GM12878 (cell line): ENCODE data around the gene FFAR2. TPM values are rescaled to one million over a fixed set of nuclear protein-coding genes. Genes with fewer than 3 reads are reported as not detected.

ENCODE experiments used
- BCL3 ChIP-seq: IDR thresholded peaks from 2 replicates; pipeline ENCODE4 v1.6.1; 2011; ENCODE audit warnings: borderline replicate concordance, low read depth, mild to moderate bottlenecking, moderate library complexity, low read length; ENCODE audit not compliant: insufficient read depth, poor library complexity, severe bottlenecking
- CHD2 ChIP-seq: IDR thresholded peaks from 2 replicates; pipeline ENCODE4 v1.6.1; 2011; ENCODE audit warnings: low read depth, low read length, improper control_type of control experiment, borderline replicate concordance
- CREM ChIP-seq: IDR thresholded peaks from 2 replicates; pipeline ENCODE4 v1.6.1; 2014; ENCODE audit warnings: antibody characterized with exemption, low read depth
- EGR1 ChIP-seq, 2 experiments: IDR thresholded peaks; 1 replicate in 1 of 2; 2 replicates in 1 of 2; pipeline ENCODE4 v1.6.1; 2011 to 2012; ENCODE audit warnings: low read depth in 2 of 2, low read length in 2 of 2, borderline replicate concordance in 1 of 2, mild to moderate bottlenecking in 1 of 2, moderate library complexity in 1 of 2
- FOS ChIP-seq: IDR thresholded peaks from 3 replicates; pipeline ENCODE4 v1.6.1; 2011; ENCODE audit warnings: borderline replicate concordance; ENCODE audit not compliant: insufficient read length; ENCODE audit errors: extremely low read depth
- HDAC2 ChIP-seq: fragments of 200-600 bp; sonication (generic); IDR thresholded peaks from 2 replicates; pipeline ENCODE4 v1.6.1; 2017
- HDAC6 ChIP-seq: fragments of 200-600 bp; sonication (generic); IDR thresholded peaks from one replicate; pipeline ENCODE4 v1.8.0; 2017; ENCODE audit warnings: antibody characterized with exemption; ENCODE audit not compliant: unreplicated experiment
- JUND ChIP-seq: IDR thresholded peaks from 2 replicates; pipeline ENCODE4 v1.6.1; 2012; ENCODE audit warnings: low read depth, mild to moderate bottlenecking, low read length, improper control_type of control experiment, moderate library complexity
- KDM1A ChIP-seq: fragments of 200-600 bp; sonication (generic); IDR thresholded peaks from 2 replicates; pipeline ENCODE4 v1.6.1; 2016; ENCODE audit warnings: borderline replicate concordance
- KLF5 ChIP-seq: fragments of 450-650 bp; IDR thresholded peaks from 2 replicates; pipeline ENCODE4 v1.6.1; 2014; ENCODE audit warnings: mild to moderate bottlenecking; ENCODE audit not compliant: partially characterized antibody
- MTA2 ChIP-seq: fragments of 450-650 bp; IDR thresholded peaks from 2 replicates; pipeline ENCODE4 v1.6.1; 2016; ENCODE audit warnings: low read depth, mild to moderate bottlenecking, moderate library complexity
- NFYA ChIP-seq: IDR thresholded peaks from 2 replicates; pipeline ENCODE4 v1.6.1; 2011; ENCODE audit warnings: low read depth, mild to moderate bottlenecking, low read length, improper control_type of control experiment, borderline replicate concordance
- PAX8 ChIP-seq: fragments of 450-650 bp; IDR thresholded peaks from 2 replicates; pipeline ENCODE4 v1.6.1; 2017; ENCODE audit warnings: mild to moderate bottlenecking, moderate library complexity
- RELB ChIP-seq: fragments of 450-650 bp; IDR thresholded peaks from 2 replicates; pipeline ENCODE4 v1.6.1; 2017; ENCODE audit warnings: low read depth, mild to moderate bottlenecking, moderate library complexity
- SMARCA5 ChIP-seq: fragments of 450-650 bp; IDR thresholded peaks from 2 replicates; pipeline ENCODE4 v1.6.1; 2017; ENCODE audit warnings: mild to moderate bottlenecking
- SREBF2 ChIP-seq: IDR thresholded peaks from 2 replicates; pipeline ENCODE4 v1.6.1; 2012; ENCODE audit warnings: mild to moderate bottlenecking, low read length
- SRF ChIP-seq, 2 experiments: IDR thresholded peaks; 2 replicates each; pipeline ENCODE4 v1.6.1; 2011; ENCODE audit warnings: low read depth in 2 of 2, low read length in 2 of 2, mild to moderate bottlenecking in 1 of 2, moderate library complexity in 1 of 2
- ZZZ3 ChIP-seq: IDR thresholded peaks from 2 replicates; pipeline ENCODE4 v1.6.1; 2011; ENCODE audit warnings: low read depth; ENCODE audit not compliant: control insufficient read depth, insufficient read length
- polyA plus RNA-seq, 11 experiments: library from polyadenylated mRNA; depleted of rRNA in 4 of 11; unstranded in 6 of 11; stranded (reverse) in 5 of 11; fragments of >200 nt; fragmentation: Nextera tagmentation in 4 of 11; fragmentation: Illumina TruSeq in 1 of 11; extraction: Ambion mirVana in 4 of 11; extraction: Trizol in 1 of 11; gene quantifications; 1 replicate in 1 of 11; 2 replicates in 10 of 11; pipeline versions ENCODE4 v1.2.1 to v1.2.3, GENCODE V29; 2011 to 2016; ENCODE audit warnings: inconsistent platforms in 2 of 11, missing spikeins in 2 of 11, low read depth in 1 of 11
- total RNA-seq, 4 experiments: library from RNA; depleted of rRNA in 3 of 4; stranded (reverse); fragments of >200 nt in 3 of 4; fragmentation: Illumina TruSeq in 1 of 4; extraction: Trizol in 1 of 4; gene quantifications; 2 replicates each; pipeline versions ENCODE4 v1.2.1 to v1.2.3, GENCODE V29; 2013 to 2021
- TF ChIP-seq, protein P1 (sequence below): IDR thresholded peaks from 2 replicates; pipeline ENCODE4 v1.6.1; 2012; ENCODE audit warnings: low read depth, low read length, improper control_type of control experiment
- TF ChIP-seq, protein P2 (sequence below), 3 experiments: IDR thresholded peaks in 2 of 3; conservative IDR thresholded peaks in 1 of 3; 2 replicates each; pipeline ENCODE4 v1.5.1; 2011; ENCODE audit warnings: low read depth in 3 of 3, low read length in 3 of 3, mild to moderate bottlenecking in 3 of 3, control low read depth in 2 of 3, moderate library complexity in 2 of 3, inconsistent platforms in 1 of 3, mixed read lengths in 1 of 3; ENCODE audit not compliant: control insufficient read depth in 2 of 3, insufficient read depth in 1 of 3; ENCODE audit errors: extremely low read depth in 1 of 3
- TF ChIP-seq, protein P3 (sequence below): IDR thresholded peaks from 2 replicates; pipeline ENCODE4 v1.6.1; 2012; ENCODE audit warnings: mild to moderate bottlenecking, low read depth, low read length

FFAR2 gene
- total and polyA plus RNA-seq, 10 of the 15 experiments (the other 5 are each of a cell fraction or from before 2014, with no cell fraction given), result 0.05 to 4.0 (median 2.1) TPM

GRCh38 chr19:35462476-35462953, 14.5 kb downstream of the FFAR2 start (continued):
- peak; percentile 81; the same call in 1 of the 2 replicates for TF ChIP-seq CREM
- peak; percentile 31 for TF ChIP-seq KLF5
- no peak for TF ChIP-seq KDM1A
- TF ChIP-seq, protein P1, sequence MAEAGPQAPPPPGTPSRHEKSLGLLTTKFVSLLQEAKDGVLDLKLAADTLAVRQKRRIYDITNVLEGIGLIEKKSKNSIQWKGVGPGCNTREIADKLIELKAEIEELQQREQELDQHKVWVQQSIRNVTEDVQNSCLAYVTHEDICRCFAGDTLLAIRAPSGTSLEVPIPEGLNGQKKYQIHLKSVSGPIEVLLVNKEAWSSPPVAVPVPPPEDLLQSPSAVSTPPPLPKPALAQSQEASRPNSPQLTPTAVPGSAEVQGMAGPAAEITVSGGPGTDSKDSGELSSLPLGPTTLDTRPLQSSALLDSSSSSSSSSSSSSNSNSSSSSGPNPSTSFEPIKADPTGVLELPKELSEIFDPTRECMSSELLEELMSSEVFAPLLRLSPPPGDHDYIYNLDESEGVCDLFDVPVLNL, result no peak
- no peak for TF ChIP-seq SRF (IDR thresholded peaks at IDR 0.05; ENCODE audit: low read depth in 2 of 2, low read length in 2 of 2)
- 0 out of 3 replicates have a peak, but pooled peaks of 1 of the 2 experiments have one; percentile 43 for TF ChIP-seq EGR1 (IDR thresholded peaks at IDR 0.05; ENCODE audit: borderline replicate concordance in 1 of 2, low read depth in 2 of 2, low read length in 2 of 2)
- no peak for TF ChIP-seq HDAC6
- TF ChIP-seq SMARCA5, result no peak
- TF ChIP-seq, protein P2, sequence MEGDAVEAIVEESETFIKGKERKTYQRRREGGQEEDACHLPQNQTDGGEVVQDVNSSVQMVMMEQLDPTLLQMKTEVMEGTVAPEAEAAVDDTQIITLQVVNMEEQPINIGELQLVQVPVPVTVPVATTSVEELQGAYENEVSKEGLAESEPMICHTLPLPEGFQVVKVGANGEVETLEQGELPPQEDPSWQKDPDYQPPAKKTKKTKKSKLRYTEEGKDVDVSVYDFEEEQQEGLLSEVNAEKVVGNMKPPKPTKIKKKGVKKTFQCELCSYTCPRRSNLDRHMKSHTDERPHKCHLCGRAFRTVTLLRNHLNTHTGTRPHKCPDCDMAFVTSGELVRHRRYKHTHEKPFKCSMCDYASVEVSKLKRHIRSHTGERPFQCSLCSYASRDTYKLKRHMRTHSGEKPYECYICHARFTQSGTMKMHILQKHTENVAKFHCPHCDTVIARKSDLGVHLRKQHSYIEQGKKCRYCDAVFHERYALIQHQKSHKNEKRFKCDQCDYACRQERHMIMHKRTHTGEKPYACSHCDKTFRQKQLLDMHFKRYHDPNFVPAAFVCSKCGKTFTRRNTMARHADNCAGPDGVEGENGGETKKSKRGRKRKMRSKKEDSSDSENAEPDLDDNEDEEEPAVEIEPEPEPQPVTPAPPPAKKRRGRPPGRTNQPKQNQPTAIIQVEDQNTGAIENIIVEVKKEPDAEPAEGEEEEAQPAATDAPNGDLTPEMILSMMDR (IDR thresholded peaks at IDR 0.05 in 2 of 3, conservative IDR thresholded peaks at IDR 0.05 in 1 of 3; ENCODE audit: control insufficient read depth in 2 of 3, extremely low read depth in 1 of 3, insufficient read depth in 1 of 3, low read depth in 3 of 3, low read length in 3 of 3), result peak in 1 of 3 experiments; percentile 42; a peak in 2 of 6 replicates
- TF ChIP-seq, protein P3, sequence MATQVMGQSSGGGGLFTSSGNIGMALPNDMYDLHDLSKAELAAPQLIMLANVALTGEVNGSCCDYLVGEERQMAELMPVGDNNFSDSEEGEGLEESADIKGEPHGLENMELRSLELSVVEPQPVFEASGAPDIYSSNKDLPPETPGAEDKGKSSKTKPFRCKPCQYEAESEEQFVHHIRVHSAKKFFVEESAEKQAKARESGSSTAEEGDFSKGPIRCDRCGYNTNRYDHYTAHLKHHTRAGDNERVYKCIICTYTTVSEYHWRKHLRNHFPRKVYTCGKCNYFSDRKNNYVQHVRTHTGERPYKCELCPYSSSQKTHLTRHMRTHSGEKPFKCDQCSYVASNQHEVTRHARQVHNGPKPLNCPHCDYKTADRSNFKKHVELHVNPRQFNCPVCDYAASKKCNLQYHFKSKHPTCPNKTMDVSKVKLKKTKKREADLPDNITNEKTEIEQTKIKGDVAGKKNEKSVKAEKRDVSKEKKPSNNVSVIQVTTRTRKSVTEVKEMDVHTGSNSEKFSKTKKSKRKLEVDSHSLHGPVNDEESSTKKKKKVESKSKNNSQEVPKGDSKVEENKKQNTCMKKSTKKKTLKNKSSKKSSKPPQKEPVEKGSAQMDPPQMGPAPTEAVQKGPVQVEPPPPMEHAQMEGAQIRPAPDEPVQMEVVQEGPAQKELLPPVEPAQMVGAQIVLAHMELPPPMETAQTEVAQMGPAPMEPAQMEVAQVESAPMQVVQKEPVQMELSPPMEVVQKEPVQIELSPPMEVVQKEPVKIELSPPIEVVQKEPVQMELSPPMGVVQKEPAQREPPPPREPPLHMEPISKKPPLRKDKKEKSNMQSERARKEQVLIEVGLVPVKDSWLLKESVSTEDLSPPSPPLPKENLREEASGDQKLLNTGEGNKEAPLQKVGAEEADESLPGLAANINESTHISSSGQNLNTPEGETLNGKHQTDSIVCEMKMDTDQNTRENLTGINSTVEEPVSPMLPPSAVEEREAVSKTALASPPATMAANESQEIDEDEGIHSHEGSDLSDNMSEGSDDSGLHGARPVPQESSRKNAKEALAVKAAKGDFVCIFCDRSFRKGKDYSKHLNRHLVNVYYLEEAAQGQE, result no peak
- no peak for TF ChIP-seq NFYA
- peak; percentile 97 for TF ChIP-seq MTA2
- TF ChIP-seq FOS, result no peak
- TF ChIP-seq JUND, result 0 out of 2 replicates have a peak, but pooled peaks have one; percentile 54
- no peak for TF ChIP-seq ZZZ3
- peak; percentile 78; the same call in 1 of the 2 replicates for TF ChIP-seq CHD2
- TF ChIP-seq HDAC2, result no peak
- no peak for TF ChIP-seq SREBF2
- TF ChIP-seq RELB, result peak; percentile 99
- peak; percentile 51 for TF ChIP-seq BCL3
- TF ChIP-seq PAX8, result no peak
